AG04449 (cell line): ENCODE data around the gene SLC35B2.
A peak's percentile ranks its signal among the peaks of the same experiment; 100 is the strongest.

Source experiments
- CTCF ChIA-PET: fragments of 350-600 bp; formaldehyde crosslinking; extraction: SDS; loops from one replicate; lab custom pipeline; 2021; ENCODE audit warnings: antibody characterized with exemption; lab: Yijun Ruan, JAX
- POLR2A ChIA-PET: fragments of 400-600, 350-600 bp; formaldehyde crosslinking; extraction: SDS; loops from one replicate; lab custom pipeline; 2020; ENCODE audit warnings: antibody characterized with exemption, inconsistent platforms; lab: Yijun Ruan, JAX
- DNase-seq: peaks from one replicate; pipeline ENCODE4 v3.0.0-alpha.2; 2010; ENCODE audit warnings: low read depth, low spot score
- H3K4me3 ChIP-seq: 2 replicates; pipeline ENCODE4 v1.5.1; 2011; ENCODE audit warnings: low read depth, mild to moderate bottlenecking, control low read depth, low read length
- TF ChIP-seq, protein P1 (sequence below): IDR thresholded peaks from one replicate; pipeline ENCODE4 v1.5.1; 2011; ENCODE audit warnings: mild to moderate bottlenecking, moderate library complexity, low read length, control low read depth, inconsistent platforms; ENCODE audit not compliant: insufficient read depth; ENCODE audit errors: missing control alignments

Gene SLC35B2

DNA sequence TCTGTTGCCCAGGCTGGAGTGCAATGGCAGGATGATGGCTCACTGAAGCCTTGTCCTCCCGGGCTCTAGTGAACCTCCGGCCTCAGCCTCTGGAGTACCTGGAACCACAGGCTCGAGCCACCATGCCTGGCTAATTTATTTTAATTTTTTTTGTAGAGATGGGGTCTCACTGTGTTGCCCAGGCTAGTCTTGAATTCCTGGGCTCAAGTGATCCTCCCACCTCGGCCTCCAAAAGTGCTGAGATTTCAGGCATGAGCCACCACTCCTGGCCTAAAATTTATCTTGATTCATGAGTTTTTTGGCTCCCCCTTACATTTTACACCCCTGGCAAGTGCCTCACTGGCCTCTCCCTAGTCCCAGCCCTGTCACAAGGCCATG lies 36.4 kb downstream of the SLC35B2 start:
- POLR2A ChIA-PET: interaction anchor here (1.0 to 1.3 kb wide), 3 partner anchors 14 to 26 kb away, joined by 3 to 7 read pairs (median 3); partner anchors contain the start of gene HSP90AB1
- H3K4me3 ChIP-seq: no peak overlapping the region
- no peak for DNase-seq
- TF ChIP-seq, protein P1, sequence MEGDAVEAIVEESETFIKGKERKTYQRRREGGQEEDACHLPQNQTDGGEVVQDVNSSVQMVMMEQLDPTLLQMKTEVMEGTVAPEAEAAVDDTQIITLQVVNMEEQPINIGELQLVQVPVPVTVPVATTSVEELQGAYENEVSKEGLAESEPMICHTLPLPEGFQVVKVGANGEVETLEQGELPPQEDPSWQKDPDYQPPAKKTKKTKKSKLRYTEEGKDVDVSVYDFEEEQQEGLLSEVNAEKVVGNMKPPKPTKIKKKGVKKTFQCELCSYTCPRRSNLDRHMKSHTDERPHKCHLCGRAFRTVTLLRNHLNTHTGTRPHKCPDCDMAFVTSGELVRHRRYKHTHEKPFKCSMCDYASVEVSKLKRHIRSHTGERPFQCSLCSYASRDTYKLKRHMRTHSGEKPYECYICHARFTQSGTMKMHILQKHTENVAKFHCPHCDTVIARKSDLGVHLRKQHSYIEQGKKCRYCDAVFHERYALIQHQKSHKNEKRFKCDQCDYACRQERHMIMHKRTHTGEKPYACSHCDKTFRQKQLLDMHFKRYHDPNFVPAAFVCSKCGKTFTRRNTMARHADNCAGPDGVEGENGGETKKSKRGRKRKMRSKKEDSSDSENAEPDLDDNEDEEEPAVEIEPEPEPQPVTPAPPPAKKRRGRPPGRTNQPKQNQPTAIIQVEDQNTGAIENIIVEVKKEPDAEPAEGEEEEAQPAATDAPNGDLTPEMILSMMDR: no peak
- CTCF ChIA-PET: interaction anchor here (0.6 to 8.2 kb wide), 10 partner anchors 8 to 123 kb away, joined by 3 to 175 read pairs (median 4); no protein-coding TSS in a partner anchor

DNA sequence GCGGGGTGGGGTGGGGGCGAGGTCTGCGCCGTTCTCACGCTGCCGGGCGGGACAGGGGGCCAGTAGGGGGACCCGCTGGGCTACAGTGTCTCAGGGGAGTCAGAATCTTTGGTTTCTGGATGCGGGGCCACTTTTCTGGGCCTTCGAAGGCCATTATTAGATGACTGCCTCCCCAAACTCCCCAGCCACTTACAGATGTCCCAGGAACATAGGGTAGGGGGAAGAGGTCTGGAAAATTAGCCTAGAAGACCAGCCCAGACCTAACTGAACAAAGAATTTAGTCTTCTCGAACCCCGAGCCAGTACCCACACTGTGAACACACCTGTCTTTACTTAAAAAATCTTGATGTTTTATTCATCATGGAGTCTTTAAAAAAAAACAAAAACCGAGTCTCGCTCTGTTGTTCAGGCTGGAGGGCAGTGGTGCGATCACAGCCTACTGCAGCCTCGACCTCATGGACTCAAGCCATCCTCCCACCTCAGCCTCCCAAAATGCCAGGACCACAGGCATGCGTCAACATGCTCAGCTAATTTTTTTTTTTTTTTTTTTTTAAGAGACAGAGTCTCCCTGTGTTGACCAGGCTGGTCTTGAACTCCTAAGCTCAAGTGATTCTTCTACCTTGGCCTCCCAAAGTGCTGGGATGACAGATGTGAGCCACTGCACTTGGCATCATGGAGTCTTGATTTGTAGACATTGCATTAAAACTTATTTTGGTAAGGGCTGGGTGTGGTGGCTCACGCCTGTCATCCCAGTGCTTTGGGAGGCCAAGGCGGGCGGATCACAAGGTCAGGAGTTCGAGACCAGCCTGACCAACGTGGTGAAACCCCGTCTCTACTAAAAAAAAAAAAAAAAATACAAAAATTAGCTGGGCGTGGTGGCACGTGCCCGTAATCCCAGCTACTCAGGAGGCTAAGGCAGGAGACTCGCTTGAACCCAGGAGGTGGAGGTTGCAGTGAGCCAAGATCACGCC lies 37.2 kb downstream of the SLC35B2 start:
- POLR2A ChIA-PET: interaction anchor here (1.3 kb wide), 1 partner anchor 27 kb away, joined by 7 read pairs; the partner anchor contains the start of gene HSP90AB1
- DNase-seq: no peak
- CTCF ChIA-PET: interaction anchor here (1.0 to 1.7 kb wide), 6 partner anchors 14 to 59 kb away, joined by 3 to 5 read pairs (median 4); partner anchors contain the start of gene SLC35B2
- TF ChIP-seq, protein P1: no peak
- no peak overlapping the region; the same call in 1 of the 2 replicates for H3K4me3 ChIP-seq

DNA sequence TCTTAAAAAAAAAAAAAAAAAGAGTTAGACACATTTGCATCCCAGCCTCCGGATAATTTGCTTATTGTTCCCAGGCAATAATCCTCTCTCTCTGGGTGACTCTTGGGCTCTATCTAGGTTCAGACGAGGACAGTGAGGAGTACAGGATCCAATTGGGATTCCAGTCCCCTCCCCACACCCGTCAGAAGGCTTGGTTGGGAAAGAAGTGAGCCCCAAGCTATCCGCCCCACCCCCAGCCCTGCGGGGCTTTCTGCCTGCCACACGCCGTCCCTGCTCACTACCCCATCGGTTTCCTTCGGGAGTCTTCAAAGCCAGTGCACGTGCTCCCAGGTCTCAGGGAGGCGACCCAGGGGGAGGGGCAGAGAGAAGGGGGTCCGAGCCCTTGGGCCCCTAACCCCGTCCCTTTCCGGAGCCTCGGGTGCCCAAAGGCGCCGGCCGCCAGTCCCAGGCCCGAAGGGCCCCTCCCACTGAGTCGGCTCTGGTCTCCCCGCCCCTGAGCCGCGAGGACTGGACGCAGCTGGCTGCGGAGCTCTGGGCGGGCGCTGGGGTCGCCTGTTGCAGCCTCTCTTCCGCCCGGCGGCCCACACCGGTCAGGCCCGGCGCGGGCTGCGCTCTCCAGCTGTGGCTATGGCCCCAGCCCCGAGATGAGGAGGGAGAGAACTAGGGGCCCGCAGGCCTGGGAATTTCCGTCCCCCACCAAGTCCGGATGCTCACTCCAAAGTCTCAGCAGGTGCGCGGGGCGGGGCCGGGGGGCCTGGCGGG lies 38.1 kb downstream of the SLC35B2 start:
- peak overlapping the region; percentile 48 for H3K4me3 ChIP-seq
- DNase-seq: no peak
- TF ChIP-seq, protein P1: no peak
- CTCF ChIA-PET: interaction anchor here (0.9 to 1.4 kb wide), 6 partner anchors 8 to 38 kb away, joined by 3 to 5 read pairs (median 3); partner anchors contain the start of gene SLC35B2
- POLR2A ChIA-PET: interaction anchor here (1.3 kb wide), 1 partner anchor 28 kb away, joined by 7 read pairs; the partner anchor contains the start of gene HSP90AB1

DNA sequence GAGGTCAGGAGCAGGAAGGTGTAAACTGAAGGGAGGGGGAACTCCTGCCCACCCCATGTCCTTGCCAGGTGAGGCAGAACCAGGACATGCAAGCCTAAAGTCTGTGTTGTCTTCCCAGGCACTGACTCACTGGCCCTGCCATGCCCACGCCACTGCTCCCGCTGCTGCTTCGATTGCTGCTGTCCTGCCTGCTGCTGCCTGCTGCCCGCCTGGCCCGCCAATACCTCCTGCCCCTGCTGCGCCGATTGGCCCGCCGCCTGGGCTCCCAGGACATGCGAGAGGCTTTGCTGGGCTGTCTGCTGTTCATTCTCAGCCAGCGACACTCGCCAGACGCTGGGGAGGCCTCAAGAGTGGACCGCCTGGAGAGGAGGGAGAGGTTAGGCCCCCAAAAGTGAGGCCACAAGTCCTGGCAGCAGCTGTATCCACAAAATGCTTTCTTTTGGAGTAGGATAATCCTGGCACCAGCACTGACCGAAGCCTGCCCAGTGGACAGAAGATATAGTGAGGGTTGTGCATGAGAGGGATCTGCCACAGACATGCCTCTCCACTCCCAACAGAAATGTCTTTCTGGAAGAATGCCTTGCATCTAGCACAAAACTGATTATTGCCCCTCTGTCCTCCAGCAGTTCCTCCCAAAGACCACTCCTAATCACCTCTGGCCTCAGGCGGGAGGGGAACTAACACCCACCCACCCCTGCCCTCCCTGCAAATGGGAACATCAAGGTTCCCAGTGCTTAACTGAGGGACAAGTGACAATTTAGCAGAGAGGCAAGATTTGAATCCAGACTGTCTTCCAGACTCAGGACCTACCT lies 39.8 kb downstream of the SLC35B2 start:
- ChIA-PET POLR2A (no interaction called here), CTCF (interaction anchor here (1.1 kb wide), 1 partner anchor 14 kb away, joined by 3 read pairs; no protein-coding TSS in a partner anchor)
- no peak overlapping the region for H3K4me3 ChIP-seq
- TF ChIP-seq, protein P1: no peak
- DNase-seq: no peak

DNA sequence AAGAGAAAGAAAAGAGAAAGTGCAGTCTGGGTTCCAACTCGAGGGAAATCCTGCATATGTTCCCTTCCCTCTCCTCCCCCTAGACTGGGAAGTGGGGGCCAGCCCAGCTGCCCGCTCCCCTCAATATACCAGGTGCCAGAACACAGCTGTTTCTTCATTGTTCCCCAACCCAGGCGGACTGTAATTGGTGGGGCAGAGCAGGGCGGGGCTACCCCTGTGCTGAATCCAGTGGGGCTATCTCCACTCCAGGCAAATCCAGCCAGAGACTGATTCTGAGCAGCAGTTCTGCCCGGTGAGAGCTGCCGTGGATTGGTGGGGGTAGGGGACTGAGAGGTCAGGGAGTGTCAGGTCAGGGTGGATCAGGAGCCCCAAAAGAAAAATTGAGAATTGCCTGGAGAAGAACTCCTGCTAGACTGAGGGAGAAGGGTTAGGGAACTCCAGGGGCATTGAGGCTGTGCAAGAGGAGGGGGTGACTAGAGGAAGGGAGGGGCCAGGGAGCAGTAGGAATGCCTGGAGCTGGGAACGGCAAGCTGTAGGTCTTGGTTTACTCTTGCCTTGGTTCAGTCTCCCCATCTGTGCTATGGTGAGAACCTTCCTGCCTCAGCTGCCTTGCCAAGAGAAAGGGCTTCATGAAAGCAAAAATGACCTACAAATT lies 40.5 kb downstream of the SLC35B2 start, which contains the start of gene MYMX:
Gene MYMX (plus strand): TSS at position 250 of the 655 bp plus-strand sequence. CDS start 546 bp downstream, outside the sequence.
- ChIA-PET CTCF (interaction anchor here (1.1 to 1.5 kb wide), 2 partner anchors 13 to 18 kb away, joined by 3 to 6 read pairs; no protein-coding TSS in a partner anchor), POLR2A (no interaction called here)
- TF ChIP-seq, protein P1: no peak
- no peak within 1 kb of the TSS for H3K4me3 ChIP-seq
- DNase-seq: no peak
